GM21576 (cell line): Measurements from ENCODE around the gene IVD.

Source experiments
- ATAC-seq: cut with Tn5 transposase; IDR thresholded peaks from one replicate; pipeline ENCODE4 v1.9.1; 2021; ENCODE audit warnings: mild to moderate bottlenecking, moderate library complexity; ENCODE audit not compliant: unreplicated experiment

IVD gene

GRCh38 chr15:40436892-40437751 lies 31.5 kb downstream of the IVD start:
- no peak for ATAC-seq

- no peak for ATAC-seq
These were observed 32.4 kb downstream of the IVD start for GRCh38 chr15:40437752-40438687.

GRCh38 chr15:40438712-40439111 lies 33.1 kb downstream of the IVD start:
- no peak for ATAC-seq

- ATAC-seq, result no peak
These were observed 33.9 kb downstream of the IVD start for GRCh38 chr15:40439461-40439959.

GRCh38 chr15:40439960-40440742 lies 34.6 kb downstream of the IVD start:
- no peak for ATAC-seq

GRCh38 chr15:40440743-40441564 lies 35.4 kb downstream of the IVD start, which contains the start of gene BAHD1:
Gene BAHD1, plus strand, starts transcription at chr15:40440953. Its CDS starts 17,512 bp downstream, at chr15:40458465.
- ATAC-seq, result peak; percentile 84

GRCh38 chr15:40441565-40442531 lies 36.3 kb downstream of the IVD start:
- ATAC-seq, result no peak

GRCh38 chr15:40443255-40443654 lies 37.7 kb downstream of the IVD start:
- no peak for ATAC-seq

- ATAC-seq, result no peak
These were observed 38.3 kb downstream of the IVD start for GRCh38 chr15:40443846-40444245.

- no peak for ATAC-seq
These were observed 39.1 kb downstream of the IVD start for GRCh38 chr15:40444736-40445135.

- no peak for ATAC-seq
These were observed 39.9 kb downstream of the IVD start for GRCh38 chr15:40445421-40445922.

- ATAC-seq, result no peak
These were observed 40.5 kb downstream of the IVD start for GRCh38 chr15:40446144-40446543.

- no peak for ATAC-seq
These were observed 42.8 kb downstream of the IVD start for GRCh38 chr15:40448354-40448753.

- ATAC-seq, result no peak
These were observed 43.7 kb downstream of the IVD start for GRCh38 chr15:40449275-40449674.

- ATAC-seq, result no peak
These were observed 44.5 kb downstream of the IVD start for GRCh38 chr15:40450047-40450446.

- ATAC-seq, result no peak
These were observed 46.0 kb downstream of the IVD start for GRCh38 chr15:40451527-40452158.

- peak; percentile 51 for ATAC-seq
These were observed 46.9 kb downstream of the IVD start for GRCh38 chr15:40452296-40453090.
